K562 (cell line): ENCODE data around the gene ERCC1. TPM values are rescaled to one million over a fixed set of nuclear protein-coding genes. Genes with fewer than 3 reads are reported as not detected.

ENCODE experiments used
- ARID1B ChIP-seq: fragments of 450-650 bp; IDR thresholded peaks from 2 replicates; pipeline ENCODE4 v1.6.1; 2016; ENCODE audit warnings: antibody characterized with exemption, mild to moderate bottlenecking, inconsistent platforms
- CHCHD3 ChIP-seq: fragments of 250-450 bp; sonication (Bioruptor Pico); IDR thresholded peaks from 2 replicates; pipeline ENCODE4 v2.1.2; 2022; ENCODE audit warnings: mild to moderate bottlenecking
- ESRRB ChIP-seq: fragments of 250-450 bp; sonication (Bioruptor Pico); IDR thresholded peaks from 2 replicates; pipeline ENCODE4 v1.5.0; 2020; ENCODE audit warnings: mild to moderate bottlenecking, moderate library complexity, borderline replicate concordance
- GTF2E2 ChIP-seq: fragments of 200-800 bp; sonication (Bioruptor generic); IDR thresholded peaks from 2 replicates; pipeline ENCODE4 v1.6.1; 2016; ENCODE audit warnings: missing genetic modification characterization, missing compliant biosample characterization
- HNRNPH1 ChIP-seq: fragments of 200-400 bp; formaldehyde crosslinking; optimal IDR thresholded peaks from 2 replicates; pipeline ENCODE3; 2017; ENCODE audit warnings: low read depth, mild to moderate bottlenecking, low read length, moderate library complexity
- JUND ChIP-seq, 2 experiments: IDR thresholded peaks; 2 replicates in 1 of 2; 3 replicates in 1 of 2; pipeline ENCODE4 v1.6.1; 2011; ENCODE audit warnings: borderline replicate concordance in 2 of 2, low read depth in 2 of 2, low read length in 2 of 2, improper control_type of control experiment in 1 of 2, missing biosample characterization in 1 of 2, missing genetic modification characterization in 1 of 2, missing genetic modification reagents in 1 of 2
- PTRF ChIP-seq: fragments of 450-650 bp; IDR thresholded peaks from 2 replicates; pipeline ENCODE4 v1.6.1; 2016; ENCODE audit warnings: mild to moderate bottlenecking, missing genetic modification characterization, missing compliant biosample characterization
- SAP30 ChIP-seq: fragments of 200-600 bp; sonication (generic); IDR thresholded peaks from 2 replicates; pipeline ENCODE4 v1.6.1; 2012; ENCODE audit warnings: borderline replicate concordance, low read depth, mild to moderate bottlenecking, moderate library complexity, low read length, control low read depth, inconsistent platforms; ENCODE audit not compliant: insufficient read depth, poor library complexity, severe bottlenecking
- SLC30A9 ChIP-seq: fragments of 250-450 bp; sonication (Bioruptor Pico); IDR thresholded peaks from 2 replicates; pipeline ENCODE4 v1.8.0; 2022; ENCODE audit warnings: mild to moderate bottlenecking, moderate library complexity
- SRSF1 ChIP-seq: fragments of 200-400 bp; formaldehyde crosslinking; IDR thresholded peaks from 2 replicates; pipeline ENCODE4 v1.6.1; 2017; ENCODE audit warnings: mild to moderate bottlenecking, low read depth, low read length, moderate library complexity
- TEAD4 ChIP-seq, 2 experiments: sonication (generic) in 1 of 2; formaldehyde crosslinking in 1 of 2; IDR thresholded peaks; 2 replicates each; pipeline versions ENCODE4 v1.6.1 to v1.8.0; 2012 to 2022; ENCODE audit warnings: borderline replicate concordance in 1 of 2, inconsistent platforms in 1 of 2, low read length in 1 of 2, mild to moderate bottlenecking in 1 of 2, missing genetic modification reagents in 1 of 2
- ZNF445 ChIP-seq: fragments of 250-450 bp; sonication (Bioruptor Pico); IDR thresholded peaks from 2 replicates; pipeline ENCODE4 v1.4.0; 2020; ENCODE audit warnings: low read depth, mild to moderate bottlenecking, moderate library complexity
- polyA plus RNA-seq, 8 experiments: library from polyadenylated mRNA; depleted of rRNA in 4 of 8; stranded (reverse) in 5 of 8; unstranded in 3 of 8; fragments of >200 nt; fragmentation: Nextera tagmentation in 2 of 8; fragmentation: Illumina TruSeq in 1 of 8; extraction: Ambion mirVana in 2 of 8; extraction: Trizol in 1 of 8; gene quantifications; 2 replicates each; pipeline versions ENCODE4 v1.2.1 to v1.2.3, GENCODE V29; 2011 to 2014; ENCODE audit warnings: inconsistent platforms in 1 of 8, missing spikeins in 1 of 8
- total RNA-seq, 7 experiments: library from RNA; depleted of rRNA in 6 of 7; stranded (reverse); fragments of >200 nt in 6 of 7; fragmentation: Illumina TruSeq in 2 of 7; extraction: Trizol in 2 of 7; gene quantifications; 2 replicates each; pipeline versions ENCODE4 v1.2.1 to v1.2.3, GENCODE V29; 2011 to 2021; ENCODE audit warnings: low replicate concordance in 1 of 7
- TF ChIP-seq, protein P1 (sequence below), 3 experiments: fragments of 200-800 bp in 1 of 3; fragments of 250-450 bp in 1 of 3; fragments of 450-650 bp in 1 of 3; sonication (Bioruptor Pico) in 1 of 3; sonication (Bioruptor generic) in 1 of 3; formaldehyde crosslinking in 1 of 3; IDR thresholded peaks; 2 replicates each; pipeline versions ENCODE4 v1.6.1 to v1.8.0; 2016 to 2022; ENCODE audit warnings: mild to moderate bottlenecking in 2 of 3, missing genetic modification characterization in 2 of 3, missing compliant biosample characterization in 1 of 3, moderate library complexity in 1 of 3
- TF ChIP-seq, protein P2 (sequence below): fragments of 450-650 bp; IDR thresholded peaks from 2 replicates; pipeline ENCODE4 v1.6.1; 2018; ENCODE audit not compliant: partially characterized antibody
- TF ChIP-seq, protein P3 (sequence below): IDR thresholded peaks from 2 replicates; pipeline ENCODE4 v1.6.1; 2016; ENCODE audit warnings: missing genetic modification characterization, missing compliant biosample characterization

ERCC1 gene
- total and polyA plus RNA-seq, 9 of the 15 experiments (the other 6 are each of a cell fraction or from before 2014, with no cell fraction given): 9.3 to 92.6 (median 60.0) TPM

DNA sequence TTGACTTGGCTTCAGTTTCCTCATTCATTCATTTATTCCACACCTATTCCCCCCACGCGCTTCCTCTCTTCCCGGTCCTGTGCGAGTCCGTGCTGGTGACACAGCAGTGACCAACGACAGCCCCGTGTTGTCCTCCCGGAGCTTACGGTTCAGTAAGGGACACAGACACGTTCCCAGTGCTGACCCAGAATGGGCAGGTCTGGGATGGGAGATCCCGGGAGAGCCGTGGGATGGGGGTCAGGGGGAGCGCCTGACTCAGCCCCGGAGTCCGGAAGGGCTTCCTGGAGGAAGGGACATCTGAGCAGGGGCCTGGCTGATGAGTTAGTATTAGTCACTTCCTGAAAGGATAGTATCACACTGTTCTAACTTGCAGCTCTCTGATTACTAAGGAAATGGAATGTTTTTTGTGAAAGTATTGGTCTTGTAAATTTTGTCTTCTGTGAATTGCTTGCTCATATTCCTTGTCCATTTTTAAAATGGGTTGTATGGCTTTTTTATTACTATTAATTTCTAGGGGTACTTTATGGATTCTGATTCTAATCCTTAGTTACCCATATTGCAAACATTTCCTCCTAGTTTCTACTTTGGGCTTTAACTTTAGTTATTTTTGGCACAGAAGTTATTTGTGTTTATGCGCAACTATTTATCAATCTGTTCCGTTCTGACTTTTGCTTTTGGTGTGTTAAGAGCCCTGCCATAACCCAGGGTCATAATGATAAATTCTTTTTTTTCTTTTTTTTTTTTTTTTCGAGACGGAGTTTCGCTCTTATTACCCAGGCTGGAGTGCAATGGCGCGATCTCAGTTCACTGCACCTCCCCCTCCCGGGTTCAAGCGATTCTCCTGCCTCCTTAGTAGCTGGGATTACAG is 708 bp upstream of the ERCC1 start (continued):
- TF ChIP-seq TEAD4 (IDR thresholded peaks at IDR 0.05; ENCODE audit: low read length) (peak; percentile 6; the same call in 1 of the 2 replicates), TEAD4 (CRISPR knock-in tag; IDR thresholded peaks at IDR 0.05; ENCODE audit: borderline replicate concordance) (no peak), SLC30A9 (no peak), ESRRB (CRISPR knock-in tag) (0 out of 2 replicates have a peak, but pooled peaks have one; percentile 7), JUND (IDR thresholded peaks at IDR 0.05; ENCODE audit: borderline replicate concordance, low read depth, low read length) (peak; percentile 97), JUND (tag; IDR thresholded peaks at IDR 0.05; ENCODE audit: borderline replicate concordance, low read depth, low read length) (peak; percentile 96; the same call in 2 of the 3 replicates), SAP30 (peak; percentile 53), ZNF445 (CRISPR knock-in tag) (no peak), ARID1B (peak; percentile 89), CHCHD3 (CRISPR knock-in tag) (no peak), GTF2E2 (tag) (peak; percentile 83), PTRF (no peak), SRSF1 (no peak), HNRNPH1 (no peak)
- TF ChIP-seq, protein P1, sequence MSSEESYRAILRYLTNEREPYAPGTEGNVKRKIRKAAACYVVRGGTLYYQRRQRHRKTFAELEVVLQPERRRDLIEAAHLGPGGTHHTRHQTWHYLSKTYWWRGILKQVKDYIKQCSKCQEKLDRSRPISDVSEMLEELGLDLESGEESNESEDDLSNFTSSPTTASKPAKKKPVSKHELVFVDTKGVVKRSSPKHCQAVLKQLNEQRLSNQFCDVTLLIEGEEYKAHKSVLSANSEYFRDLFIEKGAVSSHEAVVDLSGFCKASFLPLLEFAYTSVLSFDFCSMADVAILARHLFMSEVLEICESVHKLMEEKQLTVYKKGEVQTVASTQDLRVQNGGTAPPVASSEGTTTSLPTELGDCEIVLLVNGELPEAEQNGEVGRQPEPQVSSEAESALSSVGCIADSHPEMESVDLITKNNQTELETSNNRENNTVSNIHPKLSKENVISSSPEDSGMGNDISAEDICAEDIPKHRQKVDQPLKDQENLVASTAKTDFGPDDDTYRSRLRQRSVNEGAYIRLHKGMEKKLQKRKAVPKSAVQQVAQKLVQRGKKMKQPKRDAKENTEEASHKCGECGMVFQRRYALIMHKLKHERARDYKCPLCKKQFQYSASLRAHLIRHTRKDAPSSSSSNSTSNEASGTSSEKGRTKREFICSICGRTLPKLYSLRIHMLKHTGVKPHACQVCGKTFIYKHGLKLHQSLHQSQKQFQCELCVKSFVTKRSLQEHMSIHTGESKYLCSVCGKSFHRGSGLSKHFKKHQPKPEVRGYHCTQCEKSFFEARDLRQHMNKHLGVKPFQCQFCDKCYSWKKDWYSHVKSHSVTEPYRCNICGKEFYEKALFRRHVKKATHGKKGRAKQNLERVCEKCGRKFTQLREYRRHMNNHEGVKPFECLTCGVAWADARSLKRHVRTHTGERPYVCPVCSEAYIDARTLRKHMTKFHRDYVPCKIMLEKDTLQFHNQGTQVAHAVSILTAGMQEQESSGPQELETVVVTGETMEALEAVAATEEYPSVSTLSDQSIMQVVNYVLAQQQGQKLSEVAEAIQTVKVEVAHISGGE (CRISPR knock-in tag; IDR thresholded peaks at IDR 0.05): peak in 1 of 3 experiments; percentile 69; a peak in 2 of 6 replicates
- TF ChIP-seq, protein P2, sequence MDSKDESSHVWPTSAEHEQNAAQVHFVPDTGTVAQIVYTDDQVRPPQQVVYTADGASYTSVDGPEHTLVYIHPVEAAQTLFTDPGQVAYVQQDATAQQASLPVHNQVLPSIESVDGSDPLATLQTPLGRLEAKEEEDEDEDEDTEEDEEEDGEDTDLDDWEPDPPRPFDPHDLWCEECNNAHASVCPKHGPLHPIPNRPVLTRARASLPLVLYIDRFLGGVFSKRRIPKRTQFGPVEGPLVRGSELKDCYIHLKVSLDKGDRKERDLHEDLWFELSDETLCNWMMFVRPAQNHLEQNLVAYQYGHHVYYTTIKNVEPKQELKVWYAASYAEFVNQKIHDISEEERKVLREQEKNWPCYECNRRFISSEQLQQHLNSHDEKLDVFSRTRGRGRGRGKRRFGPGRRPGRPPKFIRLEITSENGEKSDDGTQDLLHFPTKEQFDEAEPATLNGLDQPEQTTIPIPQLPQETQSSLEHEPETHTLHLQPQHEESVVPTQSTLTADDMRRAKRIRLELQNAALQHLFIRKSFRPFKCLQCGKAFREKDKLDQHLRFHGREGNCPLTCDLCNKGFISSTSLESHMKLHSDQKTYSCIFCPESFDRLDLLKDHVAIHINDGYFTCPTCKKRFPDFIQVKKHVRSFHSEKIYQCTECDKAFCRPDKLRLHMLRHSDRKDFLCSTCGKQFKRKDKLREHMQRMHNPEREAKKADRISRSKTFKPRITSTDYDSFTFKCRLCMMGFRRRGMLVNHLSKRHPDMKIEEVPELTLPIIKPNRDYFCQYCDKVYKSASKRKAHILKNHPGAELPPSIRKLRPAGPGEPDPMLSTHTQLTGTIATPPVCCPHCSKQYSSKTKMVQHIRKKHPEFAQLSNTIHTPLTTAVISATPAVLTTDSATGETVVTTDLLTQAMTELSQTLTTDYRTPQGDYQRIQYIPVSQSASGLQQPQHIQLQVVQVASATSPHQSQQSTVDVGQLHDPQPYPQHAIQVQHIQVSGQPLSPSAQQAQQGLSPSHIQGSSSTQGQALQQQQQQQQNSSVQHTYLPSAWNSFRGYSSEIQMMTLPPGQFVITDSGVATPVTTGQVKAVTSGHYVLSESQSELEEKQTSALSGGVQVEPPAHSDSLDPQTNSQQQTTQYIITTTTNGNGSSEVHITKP: peak; percentile 2
- TF ChIP-seq, protein P3, sequence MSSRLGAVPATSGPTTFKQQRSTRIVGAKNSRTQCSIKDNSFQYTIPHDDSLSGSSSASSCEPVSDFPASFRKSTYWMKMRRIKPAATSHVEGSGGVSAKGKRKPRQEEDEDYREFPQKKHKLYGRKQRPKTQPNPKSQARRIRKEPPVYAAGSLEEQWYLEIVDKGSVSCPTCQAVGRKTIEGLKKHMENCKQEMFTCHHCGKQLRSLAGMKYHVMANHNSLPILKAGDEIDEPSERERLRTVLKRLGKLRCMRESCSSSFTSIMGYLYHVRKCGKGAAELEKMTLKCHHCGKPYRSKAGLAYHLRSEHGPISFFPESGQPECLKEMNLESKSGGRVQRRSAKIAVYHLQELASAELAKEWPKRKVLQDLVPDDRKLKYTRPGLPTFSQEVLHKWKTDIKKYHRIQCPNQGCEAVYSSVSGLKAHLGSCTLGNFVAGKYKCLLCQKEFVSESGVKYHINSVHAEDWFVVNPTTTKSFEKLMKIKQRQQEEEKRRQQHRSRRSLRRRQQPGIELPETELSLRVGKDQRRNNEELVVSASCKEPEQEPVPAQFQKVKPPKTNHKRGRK (tag): peak; percentile 45; the same call in 1 of the 2 replicates
